Muscle of leg (tissue), 11 donors: ENCODE results near the gene ELF3. TPM values are rescaled to one million over a fixed set of nuclear protein-coding genes. Genes with fewer than 3 reads are reported as not detected.

ENCODE experiments used
- DNase-seq: peaks from one replicate; pipeline ENCODE4 v3.0.0; 2013
- H3K27ac ChIP-seq: one replicate; pipeline ENCODE4 v1.5.1; 2013; ENCODE audit warnings: mild to moderate bottlenecking, low read length, control low read depth
- H3K27me3 ChIP-seq: one replicate; pipeline ENCODE4 v1.6.1; 2013; ENCODE audit warnings: low read length; ENCODE audit not compliant: control insufficient read depth, insufficient read depth
- H3K36me3 ChIP-seq: one replicate; pipeline ENCODE4 v1.6.1; 2013; ENCODE audit warnings: low read length; ENCODE audit not compliant: control insufficient read depth, insufficient read depth
- H3K4me1 ChIP-seq: one replicate; pipeline ENCODE4 v1.6.1; 2013; ENCODE audit warnings: low read length; ENCODE audit not compliant: control insufficient read depth, insufficient read depth
- H3K4me3 ChIP-seq: one replicate; pipeline ENCODE4 v1.5.1; 2013; ENCODE audit warnings: low read length, control low read depth
- H3K9me3 ChIP-seq: replicated peaks from 2 replicates; pipeline ENCODE4 v1.6.1; 2013; ENCODE audit warnings: low read depth, low read length; ENCODE audit not compliant: control insufficient read depth
- WGBS: methylation state at CpG from one replicate; pipeline ENCODE4 v1.1.5; 2013; ENCODE audit warnings: missing lambda C conversion rate; ENCODE audit not compliant: insufficient coverage; 5-methylcytosine and 5-hydroxymethylcytosine counted together
- polyA plus RNA-seq, 8 donors: library from polyadenylated mRNA; unstranded; fragments of 120-200 nt; gene quantifications; one replicate each; pipeline versions ENCODE4 v1.2.1 to v1.2.3, GENCODE V29; 2013; ENCODE audit warnings: inconsistent platforms in 1 of 8, low replicate concordance in 1 of 8; ENCODE audit not compliant: insufficient read length in 8 of 8, insufficient read depth in 1 of 8
- total RNA-seq: library from RNA; stranded (reverse); fragments of 120-200 nt; gene quantifications from one replicate; pipeline ENCODE4 v1.2.4, GENCODE V29; 2013

ELF3 gene
- total and polyA plus RNA-seq, 9 donors = 0.19 to 13.8 (median 0.53) TPM; not detected in 1

- H3K4me1 ChIP-seq = peaks cover 3% of the 10 kb centered on the region
- H3K27ac ChIP-seq = no peak overlapping the region
- WGBS = no CpG with 5 or more reads among the region's 3 CpGs
- peaks cover 11% of the 10 kb centered on the region for H3K36me3 ChIP-seq
- no peak for DNase-seq
- no peaks in the 10 kb centered on the region for H3K27me3 ChIP-seq
- no peak overlapping the region for H3K4me3 ChIP-seq
- H3K9me3 ChIP-seq = no peaks in the 10 kb centered on the region
These were observed 25.9 kb upstream of the ELF3 start for GRCh38 chr1:201984446-201984845.

GRCh38 chr1:201985355-201985754, 25.0 kb upstream of the ELF3 start:
- Histone ChIP-seq H3K27ac (no peak overlapping the region), H3K4me1 (peaks cover 3% of the 10 kb centered on the region), H3K4me3 (no peak overlapping the region), H3K36me3 (peaks cover 18% of the 10 kb centered on the region), H3K27me3 (no peaks in the 10 kb centered on the region), H3K9me3 (no peaks in the 10 kb centered on the region)
- no peak for DNase-seq
- whole genome bisulfite sequencing = 54% methylated on average over 2 of the region's 2 CpGs

- H3K27me3 ChIP-seq = no peaks in the 10 kb centered on the region
- H3K27ac ChIP-seq = no peak overlapping the region
- no peaks in the 10 kb centered on the region for H3K9me3 ChIP-seq
- DNase-seq = no peak
- no peaks in the 10 kb centered on the region for H3K4me1 ChIP-seq
- peaks cover 40% of the 10 kb centered on the region for H3K36me3 ChIP-seq
- no peak overlapping the region for H3K4me3 ChIP-seq
- WGBS = 69% methylated on average over 3 of the region's 7 CpGs
These were observed 21.8 kb upstream of the ELF3 start for GRCh38 chr1:201988601-201989000.

GRCh38 chr1:201989354-201990128, 20.8 kb upstream of the ELF3 start:
- H3K36me3 ChIP-seq = peaks cover 43% of the 10 kb centered on the region
- DNase-seq = no peak
- H3K4me1 ChIP-seq = no peaks in the 10 kb centered on the region
- no peak overlapping the region for H3K27ac ChIP-seq
- H3K9me3 ChIP-seq = no peaks in the 10 kb centered on the region
- H3K27me3 ChIP-seq = no peaks in the 10 kb centered on the region
- WGBS = 93% methylated on average over 9 of the region's 10 CpGs
- no peak overlapping the region for H3K4me3 ChIP-seq

- H3K4me3 ChIP-seq = no peak overlapping the region
- H3K36me3 ChIP-seq = peaks cover 46% of the 10 kb centered on the region
- no peaks in the 10 kb centered on the region for H3K27me3 ChIP-seq
- no peaks in the 10 kb centered on the region for H3K4me1 ChIP-seq
- H3K9me3 ChIP-seq = no peaks in the 10 kb centered on the region
- no peak overlapping the region for H3K27ac ChIP-seq
- DNase-seq = no peak
- 75% methylated on average over 2 of the region's 6 CpGs for WGBS
These were observed 20.0 kb upstream of the ELF3 start for GRCh38 chr1:201990427-201990826.

GRCh38 chr1:201999625-202000238, 10.7 kb upstream of the ELF3 start:
- Histone ChIP-seq H3K36me3 (peaks cover 78% of the 10 kb centered on the region), H3K4me3 (no peak overlapping the region), H3K9me3 (no peaks in the 10 kb centered on the region), H3K27me3 (no peaks in the 10 kb centered on the region), H3K4me1 (no peaks in the 10 kb centered on the region), H3K27ac (no peak overlapping the region)
- no peak for DNase-seq
- WGBS = 61% methylated on average over 14 of the region's 16 CpGs

- Histone ChIP-seq H3K4me3 (no peak overlapping the region), H3K27ac (no peak overlapping the region), H3K36me3 (peaks cover 78% of the 10 kb centered on the region), H3K27me3 (no peaks in the 10 kb centered on the region), H3K9me3 (no peaks in the 10 kb centered on the region), H3K4me1 (no peaks in the 10 kb centered on the region)
- no CpG with 5 or more reads among the region's 9 CpGs for WGBS
- no peak for DNase-seq
These were observed 7.9 kb upstream of the ELF3 start for GRCh38 chr1:202002507-202002906.

GRCh38 chr1:202004711-202005110, 5.7 kb upstream of the ELF3 start:
- DNase-seq = no peak
- no peaks in the 10 kb centered on the region for H3K27me3 ChIP-seq
- H3K36me3 ChIP-seq = peaks cover 71% of the 10 kb centered on the region
- WGBS = 74% methylated on average over 9 of the region's 9 CpGs
- H3K4me1 ChIP-seq = peaks cover 2% of the 10 kb centered on the region
- no peak overlapping the region for H3K4me3 ChIP-seq
- no peak overlapping the region for H3K27ac ChIP-seq
- H3K9me3 ChIP-seq = no peaks in the 10 kb centered on the region

- WGBS = no CpG with 5 or more reads among the region's 2 CpGs
- Histone ChIP-seq H3K36me3 (peaks cover 61% of the 10 kb centered on the region), H3K9me3 (no peaks in the 10 kb centered on the region), H3K4me3 (no peak overlapping the region), H3K27me3 (no peaks in the 10 kb centered on the region), H3K27ac (no peak overlapping the region), H3K4me1 (peaks cover 8% of the 10 kb centered on the region)
- DNase-seq = no peak
These were observed 4.4 kb upstream of the ELF3 start for GRCh38 chr1:202005958-202006357.

- H3K4me3 ChIP-seq = no peak overlapping the region
- peaks cover 8% of the 10 kb centered on the region for H3K4me1 ChIP-seq
- WGBS = no CpG with 5 or more reads among the region's 8 CpGs
- H3K9me3 ChIP-seq = no peaks in the 10 kb centered on the region
- DNase-seq = no peak
- peaks cover under 1% of the 10 kb centered on the region for H3K27me3 ChIP-seq
- H3K36me3 ChIP-seq = peaks cover 49% of the 10 kb centered on the region
- H3K27ac ChIP-seq = no peak overlapping the region
These were observed 3.1 kb upstream of the ELF3 start for GRCh38 chr1:202007304-202007703.
